ENCODE measurements around the gene RNF212. TPM values are rescaled to one million over a fixed set of nuclear protein-coding genes. Genes with fewer than 3 reads are reported as not detected.

Gene RNF212, protein sequence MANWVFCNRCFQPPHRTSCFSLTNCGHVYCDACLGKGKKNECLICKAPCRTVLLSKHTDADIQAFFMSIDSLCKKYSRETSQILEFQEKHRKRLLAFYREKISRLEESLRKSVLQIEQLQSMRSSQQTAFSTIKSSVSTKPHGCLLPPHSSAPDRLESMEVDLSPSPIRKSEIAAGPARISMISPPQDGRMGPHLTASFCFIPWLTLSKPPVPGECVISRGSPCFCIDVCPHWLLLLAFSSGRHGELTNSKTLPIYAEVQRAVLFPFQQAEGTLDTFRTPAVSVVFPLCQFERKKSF
- total RNA-seq (2014; rRNA removed; shearing (Covaris generic)) = not detected in 2 replicates

GRCh38 chr4:1113311-1114009 lies at the start of gene RNF212:
TSS of gene RNF212 (minus strand) at chr4:1113564. CDS start at chr4:1113464, 100 bp downstream.

Small RNA genes within 50 kb of the gene (small RNA-seq; reads per million reads assigned to genes)
- gene RF00554 = not detected

Other genes starting within 250 kb of the RNF212 start
- gene GAK, start 181.2 kb downstream of the RNF212 start, total RNA-seq (2014; rRNA removed; shearing (Covaris generic)) = 145 and 183 TPM in 2 replicates
- 28.7 and 31.1 TPM in 2 replicates for gene TMEM175, start 181.1 kb downstream of the RNF212 start, total RNA-seq (2014; rRNA removed; shearing (Covaris generic))
- 11.6 and 12.3 TPM in 2 replicates for gene DGKQ, start 140.0 kb downstream of the RNF212 start, total RNA-seq (2014; rRNA removed; shearing (Covaris generic))
- gene IDUA, start 126.5 kb downstream of the RNF212 start, total RNA-seq (2014; rRNA removed; shearing (Covaris generic)) = 27.8 and 36.4 TPM in 2 replicates
- gene SLC26A1, start 120.2 kb downstream of the RNF212 start, total RNA-seq (2014; rRNA removed; shearing (Covaris generic)) = 0.05 TPM in 1 of 2 replicates, not detected in the other
- gene FGFRL1, start 101.9 kb downstream of the RNF212 start, total RNA-seq (2014; rRNA removed; shearing (Covaris generic)) = 102 and 128 TPM in 2 replicates
- 10.3 and 13.4 TPM in 2 replicates for gene SPON2, start 59.0 kb upstream of the RNF212 start, total RNA-seq (2014; rRNA removed; shearing (Covaris generic))
- 230 and 238 TPM in 2 replicates for gene CTBP1, start 135.6 kb upstream of the RNF212 start, total RNA-seq (2014; rRNA removed; shearing (Covaris generic))
- gene MAEA, start 176.3 kb upstream of the RNF212 start, total RNA-seq (2014; rRNA removed; shearing (Covaris generic)) = 46.1 and 56.8 TPM in 2 replicates
- gene UVSSA, start 233.6 kb upstream of the RNF212 start, total RNA-seq (2014; rRNA removed; shearing (Covaris generic)) = 13.3 and 14.6 TPM in 2 replicates